Measurements from ENCODE around the gene CDKL5. TPM values are rescaled to one million over a fixed set of nuclear protein-coding genes. Genes with fewer than 3 reads are reported as not detected.

CDKL5 gene
- total RNA-seq, 1 donor from 2014 or later = 0.46 TPM

DNA sequence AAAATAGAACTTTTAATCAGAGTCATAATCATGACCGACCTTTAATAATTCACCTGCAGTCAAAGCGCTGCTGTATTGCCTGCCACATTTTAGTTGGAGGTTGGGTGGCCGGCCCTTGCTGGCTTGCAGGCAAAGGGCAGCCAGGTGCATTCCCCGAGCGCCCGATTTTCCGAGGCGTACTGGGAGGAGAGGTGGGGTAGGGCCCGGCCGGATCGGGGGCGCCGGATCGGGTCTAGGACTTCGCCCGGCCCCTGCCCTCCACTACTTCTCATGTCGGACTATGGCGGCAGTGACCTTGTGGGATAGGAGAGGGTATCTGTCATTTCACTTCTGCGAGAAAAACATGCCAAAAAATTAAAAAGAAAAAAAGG lies 249.0 kb downstream of the CDKL5 start:
- Mint-ChIP-seq H3K36me3 (ENCODE audit: low read depth) (no peaks in the 10 kb centered on the region), H3K27me3 (ENCODE audit: low read depth) (peaks cover 4% of the 10 kb centered on the region), H3K27ac (no peak overlapping the region), H3K9me3 (no peaks in the 10 kb centered on the region), H3K4me1 (ENCODE audit: low read depth) (peaks cover 6% of the 10 kb centered on the region), H3K4me3 (ENCODE audit: low read depth) (peak overlapping the region; percentile 69)
- intact Hi-C loops (cut with micrococcal nuclease) = loop anchor here (10.0 kb wide), 3 partner anchors 210 to 670 kb away; partner anchors contain the start of genes PDHA1 and PHKA2
- DNase-seq (ENCODE audit: low spot score) = peak; percentile 9

GRCh38 chrX:18674788-18675735 lies 249.7 kb downstream of the CDKL5 start:
- peak; percentile 74 for DNase-seq (ENCODE audit: low spot score)
- Mint-ChIP-seq H3K4me1 (ENCODE audit: low read depth) (peaks cover 6% of the 10 kb centered on the region), H3K4me3 (ENCODE audit: low read depth) (peak overlapping the region; percentile 69), H3K36me3 (ENCODE audit: low read depth) (no peaks in the 10 kb centered on the region), H3K27ac (peak overlapping the region; percentile 67), H3K27me3 (ENCODE audit: low read depth) (peaks cover 4% of the 10 kb centered on the region), H3K9me3 (no peaks in the 10 kb centered on the region)
- intact Hi-C loops (cut with micrococcal nuclease) = loop anchor here (1.0 to 10.0 kb wide), 4 partner anchors 210 to 670 kb away; partner anchors contain the start of genes CDKL5, PDHA1 and PHKA2

DNA sequence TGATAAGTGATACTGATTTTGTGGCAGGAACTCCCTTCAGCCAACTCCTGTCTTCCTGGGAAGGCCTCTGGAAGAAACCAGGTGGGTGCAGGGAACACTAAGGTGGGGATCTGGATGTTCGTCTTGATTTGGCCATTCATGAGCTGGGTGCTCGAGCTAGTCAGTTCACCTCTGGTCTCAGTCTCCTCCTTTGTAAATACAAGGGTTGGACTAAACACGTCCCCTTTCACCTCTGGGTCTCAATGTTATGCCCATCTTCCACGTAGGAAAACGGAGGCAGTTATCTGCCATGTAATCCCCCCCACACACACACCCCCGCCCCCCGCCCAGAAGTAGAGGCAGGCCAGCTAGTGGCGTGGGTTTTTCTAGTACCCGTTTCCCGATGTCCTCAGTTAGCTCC lies 250.6 kb downstream of the CDKL5 start:
- no peak overlapping the region for H3K4me3 Mint-ChIP-seq (ENCODE audit: low read depth)
- no peaks in the 10 kb centered on the region for H3K9me3 Mint-ChIP-seq
- intact Hi-C loops (cut with micrococcal nuclease) = loop anchor here (10.0 kb wide), 3 partner anchors 209 to 669 kb away; partner anchors contain the start of genes PDHA1 and PHKA2
- H3K36me3 Mint-ChIP-seq (ENCODE audit: low read depth) = no peaks in the 10 kb centered on the region
- DNase-seq (ENCODE audit: low spot score) = no peak
- no peak overlapping the region for H3K27ac Mint-ChIP-seq
- peaks cover 6% of the 10 kb centered on the region for H3K4me1 Mint-ChIP-seq (ENCODE audit: low read depth)
- no peaks in the 10 kb centered on the region for H3K27me3 Mint-ChIP-seq (ENCODE audit: low read depth)

GRCh38 chrX:18676470-18676869 lies 251.1 kb downstream of the CDKL5 start:
- Mint-ChIP-seq H3K4me1 (ENCODE audit: low read depth) (peaks cover 6% of the 10 kb centered on the region), H3K27ac (no peak overlapping the region), H3K9me3 (no peaks in the 10 kb centered on the region), H3K4me3 (ENCODE audit: low read depth) (no peak overlapping the region), H3K36me3 (ENCODE audit: low read depth) (no peaks in the 10 kb centered on the region), H3K27me3 (ENCODE audit: low read depth) (no peaks in the 10 kb centered on the region)
- no peak for DNase-seq (ENCODE audit: low spot score)
- intact Hi-C loops (cut with micrococcal nuclease) = loop anchor here (10.0 kb wide), 3 partner anchors 208 to 668 kb away; partner anchors contain the start of genes PDHA1 and PHKA2

GRCh38 chrX:18677161-18677869 lies 251.9 kb downstream of the CDKL5 start:
- Mint-ChIP-seq H3K9me3 (no peaks in the 10 kb centered on the region), H3K4me3 (ENCODE audit: low read depth) (no peak overlapping the region), H3K27me3 (ENCODE audit: low read depth) (no peaks in the 10 kb centered on the region), H3K36me3 (ENCODE audit: low read depth) (no peaks in the 10 kb centered on the region), H3K4me1 (ENCODE audit: low read depth) (peaks cover 6% of the 10 kb centered on the region), H3K27ac (no peak overlapping the region)
- intact Hi-C loops (cut with micrococcal nuclease) = loop anchor here (10.0 kb wide), 3 partner anchors 207 to 667 kb away; partner anchors contain the start of genes PDHA1 and PHKA2
- no peak for DNase-seq (ENCODE audit: low spot score)

- DNase-seq (ENCODE audit: low spot score) = no peak
- intact Hi-C loops (cut with micrococcal nuclease) = no loop called here
- Mint-ChIP-seq H3K27me3 (ENCODE audit: low read depth) (no peaks in the 10 kb centered on the region), H3K36me3 (ENCODE audit: low read depth) (no peaks in the 10 kb centered on the region), H3K9me3 (no peaks in the 10 kb centered on the region), H3K4me1 (ENCODE audit: low read depth) (peaks cover 5% of the 10 kb centered on the region), H3K27ac (no peak overlapping the region), H3K4me3 (ENCODE audit: low read depth) (no peak overlapping the region)
Observed at GRCh38 chrX:18681996-18682395, 256.6 kb downstream of the CDKL5 start.

DNA sequence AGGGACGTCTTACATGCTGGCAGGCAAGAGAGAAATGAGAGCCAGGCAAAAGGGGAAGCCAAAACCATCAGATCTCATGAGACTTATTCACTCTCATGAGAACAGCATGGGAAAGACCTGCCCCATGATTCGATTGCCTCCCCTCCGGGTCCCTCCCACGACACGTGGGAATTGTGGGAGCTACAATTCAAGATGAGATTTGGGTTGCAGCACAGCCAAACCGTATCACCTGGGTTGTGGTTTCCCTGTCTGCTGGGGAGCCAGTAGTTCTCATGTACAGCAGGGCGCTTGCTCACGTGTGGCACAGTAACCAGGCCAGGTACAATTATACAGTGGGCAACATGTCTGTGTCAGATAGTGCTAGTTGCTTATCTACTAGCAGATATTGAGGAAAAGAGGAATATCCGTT lies 257.6 kb downstream of the CDKL5 start:
- Mint-ChIP-seq H3K36me3 (ENCODE audit: low read depth) (no peaks in the 10 kb centered on the region), H3K27ac (no peak overlapping the region), H3K9me3 (no peaks in the 10 kb centered on the region), H3K27me3 (ENCODE audit: low read depth) (no peaks in the 10 kb centered on the region), H3K4me3 (ENCODE audit: low read depth) (no peak overlapping the region), H3K4me1 (ENCODE audit: low read depth) (no peaks in the 10 kb centered on the region)
- intact Hi-C loops (cut with micrococcal nuclease) = no loop called here
- DNase-seq (ENCODE audit: low spot score) = no peak

GRCh38 chrX:18687856-18688495 lies 262.6 kb downstream of the CDKL5 start:
- H3K36me3 Mint-ChIP-seq (ENCODE audit: low read depth) = no peaks in the 10 kb centered on the region
- H3K4me3 Mint-ChIP-seq (ENCODE audit: low read depth) = no peak overlapping the region
- no peaks in the 10 kb centered on the region for H3K9me3 Mint-ChIP-seq
- no peak for DNase-seq (ENCODE audit: low spot score)
- no peaks in the 10 kb centered on the region for H3K27me3 Mint-ChIP-seq (ENCODE audit: low read depth)
- H3K4me1 Mint-ChIP-seq (ENCODE audit: low read depth) = no peaks in the 10 kb centered on the region
- no peak overlapping the region for H3K27ac Mint-ChIP-seq
- intact Hi-C loops (cut with micrococcal nuclease) = no loop called here

DNA sequence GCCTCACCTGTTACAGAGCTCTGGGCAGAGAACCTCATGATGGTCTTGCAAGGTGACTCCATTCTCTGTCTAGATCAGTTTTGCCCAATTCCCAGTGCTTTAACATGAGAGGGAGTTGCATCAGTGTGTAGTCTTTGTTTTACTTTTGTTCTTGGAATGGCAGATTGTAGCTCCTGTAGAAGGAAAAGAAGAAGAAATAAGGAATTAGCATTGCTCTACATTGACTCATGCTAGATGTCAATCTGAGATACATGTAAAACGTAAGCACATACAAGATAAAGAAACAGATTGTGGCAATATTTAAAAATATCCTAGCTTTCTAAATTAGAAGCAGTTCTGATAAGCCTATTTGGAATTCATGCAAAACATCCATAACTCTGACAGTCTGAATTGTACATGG lies 266.0 kb downstream of the CDKL5 start:
- Mint-ChIP-seq H3K36me3 (ENCODE audit: low read depth) (no peaks in the 10 kb centered on the region), H3K27me3 (ENCODE audit: low read depth) (no peaks in the 10 kb centered on the region), H3K4me1 (ENCODE audit: low read depth) (no peaks in the 10 kb centered on the region), H3K27ac (no peak overlapping the region), H3K9me3 (no peaks in the 10 kb centered on the region), H3K4me3 (ENCODE audit: low read depth) (no peak overlapping the region)
- DNase-seq (ENCODE audit: low spot score) = no peak
- intact Hi-C loops (cut with micrococcal nuclease) = no loop called here

DNA sequence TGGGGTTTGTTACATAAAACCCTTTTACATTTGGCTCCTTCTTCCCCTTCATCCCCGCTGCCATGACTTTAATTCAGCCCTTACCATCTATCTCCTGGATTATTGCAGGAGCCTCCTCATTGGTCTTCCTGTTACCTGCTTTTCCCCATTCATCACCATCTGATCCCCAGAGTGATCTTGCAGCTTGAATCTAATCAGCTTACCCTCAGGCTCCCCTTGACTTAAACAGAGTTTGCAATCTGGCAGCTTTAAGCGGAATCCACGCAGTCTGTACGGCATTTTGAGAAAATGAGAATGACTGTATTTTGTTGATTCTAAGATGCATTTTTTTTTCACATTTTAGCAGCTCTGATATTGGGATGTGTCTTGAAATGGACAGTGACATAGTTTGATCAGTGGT lies 267.1 kb downstream of the CDKL5 start:
- H3K4me1 Mint-ChIP-seq (ENCODE audit: low read depth) = no peaks in the 10 kb centered on the region
- intact Hi-C loops (cut with micrococcal nuclease) = no loop called here
- no peak for DNase-seq (ENCODE audit: low spot score)
- H3K36me3 Mint-ChIP-seq (ENCODE audit: low read depth) = no peaks in the 10 kb centered on the region
- no peaks in the 10 kb centered on the region for H3K9me3 Mint-ChIP-seq
- no peak overlapping the region for H3K4me3 Mint-ChIP-seq (ENCODE audit: low read depth)
- H3K27me3 Mint-ChIP-seq (ENCODE audit: low read depth) = no peaks in the 10 kb centered on the region
- no peak overlapping the region for H3K27ac Mint-ChIP-seq

DNA sequence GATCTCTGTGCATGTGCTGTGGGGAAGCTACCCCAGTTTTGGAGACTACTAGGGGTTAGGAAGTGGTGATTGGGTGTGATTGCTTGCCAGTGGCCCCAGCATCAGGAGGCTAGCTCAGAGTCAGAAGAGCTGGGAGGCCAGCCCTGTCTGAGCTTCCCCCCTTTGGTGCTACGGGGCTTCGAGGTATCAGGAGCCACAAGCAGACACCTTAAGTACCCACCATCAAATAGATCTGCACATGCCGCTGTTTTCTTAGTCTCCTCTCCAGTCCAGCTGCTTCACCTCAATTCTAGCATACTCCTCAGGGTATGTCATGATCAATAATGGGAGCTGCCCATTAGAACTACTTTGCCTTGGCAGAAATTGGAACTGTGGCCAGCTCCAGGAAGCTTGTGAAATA lies 271.2 kb downstream of the CDKL5 start:
- Mint-ChIP-seq H3K27me3 (ENCODE audit: low read depth) (no peaks in the 10 kb centered on the region), H3K4me1 (ENCODE audit: low read depth) (no peaks in the 10 kb centered on the region), H3K36me3 (ENCODE audit: low read depth) (no peaks in the 10 kb centered on the region), H3K4me3 (ENCODE audit: low read depth) (no peak overlapping the region), H3K9me3 (no peaks in the 10 kb centered on the region), H3K27ac (no peak overlapping the region)
- intact Hi-C loops (cut with micrococcal nuclease) = no loop called here
- DNase-seq (ENCODE audit: low spot score) = no peak

DNA sequence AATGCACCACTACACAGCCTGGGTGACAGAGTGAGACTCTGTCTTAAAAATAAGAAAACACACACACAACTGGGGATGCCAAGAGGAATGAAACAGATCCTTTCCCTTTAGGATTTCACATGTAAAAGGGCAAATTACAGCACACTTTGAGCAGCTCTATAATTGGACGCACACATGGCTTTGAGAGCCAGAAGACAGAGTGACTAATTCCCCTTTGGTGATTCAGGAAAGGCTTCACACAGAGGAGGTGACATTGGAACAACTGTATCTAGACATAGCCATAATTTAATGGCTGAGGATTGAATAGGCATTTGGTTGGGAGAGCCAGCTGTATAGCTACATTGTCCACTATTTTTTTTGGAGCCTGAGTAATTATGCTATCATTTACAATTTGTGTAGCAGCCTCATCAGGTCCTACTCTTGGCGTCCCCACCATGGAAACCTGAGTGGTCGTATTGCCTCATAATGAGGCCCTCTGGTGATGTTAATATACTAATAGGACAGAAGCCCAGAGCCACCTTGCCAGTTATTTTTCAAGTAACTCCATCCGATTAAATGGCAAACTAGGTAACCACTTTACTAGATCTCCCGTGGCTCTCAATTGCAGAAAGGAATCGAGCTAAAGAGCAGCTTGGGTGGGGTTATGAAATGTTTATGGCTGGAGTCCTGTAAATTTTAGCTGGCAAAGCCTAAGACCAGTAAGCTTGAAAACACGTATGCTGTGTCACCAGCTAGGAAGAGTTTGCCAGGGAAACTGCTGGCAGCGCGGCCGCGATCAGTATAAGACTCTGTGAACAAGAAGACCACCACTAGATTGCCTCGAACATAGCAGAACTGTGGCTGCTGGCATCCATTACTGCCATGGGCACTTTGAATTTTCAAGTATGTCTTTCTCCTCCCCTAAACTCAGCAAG lies 273.6 kb downstream of the CDKL5 start:
- Mint-ChIP-seq H3K4me3 (ENCODE audit: low read depth) (no peak overlapping the region), H3K4me1 (ENCODE audit: low read depth) (no peaks in the 10 kb centered on the region), H3K27me3 (ENCODE audit: low read depth) (no peaks in the 10 kb centered on the region), H3K36me3 (ENCODE audit: low read depth) (no peaks in the 10 kb centered on the region), H3K27ac (no peak overlapping the region), H3K9me3 (no peaks in the 10 kb centered on the region)
- intact Hi-C loops (cut with micrococcal nuclease) = no loop called here
- DNase-seq (ENCODE audit: low spot score) = no peak
